ENCODE measurements around the gene LTBP2. TPM values are rescaled to one million over a fixed set of nuclear protein-coding genes. Genes with fewer than 3 reads are reported as not detected.

Gene LTBP2
- total and polyA plus RNA-seq, 2 of the 8 experiments (the other 6 are each of a cell fraction or from before 2014, with no cell fraction given) = 0.48 to 0.89 TPM

DNA sequence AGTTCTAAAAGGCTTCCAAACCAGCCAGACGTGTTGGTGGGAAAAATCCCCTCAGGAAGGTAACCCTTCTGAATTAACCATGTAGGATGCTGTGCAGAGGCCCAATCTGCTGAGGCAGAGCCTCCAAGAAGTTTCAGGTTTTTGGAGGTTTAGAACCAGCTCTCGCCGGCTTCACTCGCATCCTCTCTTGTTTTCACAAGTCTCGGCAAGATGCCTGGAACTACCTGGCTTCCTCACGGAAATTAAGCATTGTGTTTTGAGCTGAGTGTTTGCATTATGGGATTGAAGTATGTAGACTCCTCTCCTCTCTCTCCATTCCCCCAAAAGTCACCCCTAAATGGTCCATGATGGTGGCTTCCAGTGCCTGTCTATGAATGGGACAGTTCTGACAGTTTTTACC, 20.6 kb downstream of the LTBP2 start:
- no peak overlapping the region for H3K56ac ChIP-seq (replicated peaks; ENCODE audit: insufficient read length, low read depth, low read length)
- no peak overlapping the region for H3K4ac ChIP-seq (replicated peaks; ENCODE audit: insufficient read length, low read depth, low read length)
- no peak overlapping the region for H3K14ac ChIP-seq (ENCODE audit: insufficient read length)
- no peaks in the 10 kb centered on the region for H3K79me2 ChIP-seq (ENCODE audit: control insufficient read depth in 1 of 2, insufficient read depth in 2 of 2, low read length in 2 of 2)
- H3K23ac ChIP-seq (ENCODE audit: insufficient read length) = no peak overlapping the region
- H3K9me3 ChIP-seq (ENCODE audit: insufficient read depth in 2 of 2, low read depth in 1 of 2, low read length in 1 of 2) = no peaks in the 10 kb centered on the region
- CTCF ChIA-PET (ENCODE audit: partially characterized antibody) = interaction anchor here (1.2 to 20.0 kb wide), 6 partner anchors 10 to 89 kb away, joined by 3 to 176 read pairs (median 6); partner anchors contain the start of gene LTBP2
- H3K27me3 ChIP-seq (replicated peaks in 1 of 4; ENCODE audit: control insufficient read depth in 3 of 4, extremely low read depth in 1 of 4, insufficient read depth in 3 of 4, low read length in 3 of 4) = no peaks in the 10 kb centered on the region
- H2AK5ac ChIP-seq (ENCODE audit: low read depth, low read length) = no peak overlapping the region
- H3K23me2 ChIP-seq (ENCODE audit: low read depth, low read length) = no peaks in the 10 kb centered on the region
- no peak overlapping the region for H3K27ac ChIP-seq (ENCODE audit: low read depth, low read length)
- no peak overlapping the region for H3K18ac ChIP-seq (ENCODE audit: extremely low read depth, low read length)
- H2BK5ac ChIP-seq (ENCODE audit: low read depth, low read length) = no peak overlapping the region
- H3K4me2 ChIP-seq (ENCODE audit: insufficient read depth in 1 of 2, low read depth in 2 of 2, low read length in 2 of 2) = no peak overlapping the region
- no peak overlapping the region for H4K8ac ChIP-seq (ENCODE audit: extremely low read depth, insufficient read depth, low read length)
- whole genome bisulfite sequencing, 2 experiments (ENCODE audit: extremely low coverage in 1 of 2, insufficient coverage in 1 of 2, insufficient read length in 1 of 2, insufficient replicate concordance in 2 of 2, low coverage in 1 of 2, low lambda C conversion rate in 2 of 2, missing lambda C conversion rate in 1 of 2) = 95% methylated on average over 6 of the region's 6 CpGs; no CpG with 5 or more reads in 1 of the 2 experiments
- POLR2A ChIA-PET (ENCODE audit: partially characterized antibody) = no interaction called here
- no peak overlapping the region for H2BK20ac ChIP-seq (ENCODE audit: low read length)
- peaks cover 0 to 2% (median 0%) of the 10 kb centered on the region in 4 experiments; a peak in 1 of 7 replicates for H3K4me1 ChIP-seq (replicated peaks in 1 of 4; ENCODE audit: control insufficient read depth in 3 of 4, insufficient read depth in 4 of 4, low read length in 3 of 4)
- H2BK12ac ChIP-seq (ENCODE audit: low read depth, low read length) = no peak overlapping the region
- no peak overlapping the region for H4K5ac ChIP-seq (ENCODE audit: insufficient read length, low read depth, low read length)
- no peak overlapping the region for H3K9ac ChIP-seq (replicated peaks in 1 of 4; ENCODE audit: extremely low read depth in 1 of 4, low read depth in 3 of 4, low read length in 3 of 4)
- FAIRE-seq (no peak), DNase-seq (ENCODE audit: low read depth in 1 of 2, low spot score in 2 of 2) (no peak)
- H2AFZ ChIP-seq (ENCODE audit: low read length) = no peak overlapping the region
- no peaks in the 10 kb centered on the region for H3K36me3 ChIP-seq (ENCODE audit: control insufficient read depth in 2 of 4, insufficient read depth in 4 of 4, low read length in 3 of 4)
- no peak overlapping the region for H2BK120ac ChIP-seq (replicated peaks; ENCODE audit: low read depth, low read length)
- H3K79me1 ChIP-seq (ENCODE audit: low read depth, low read length) = no peaks in the 10 kb centered on the region
- no peak overlapping the region for H2BK15ac ChIP-seq (ENCODE audit: low read length)
- H4K91ac ChIP-seq (replicated peaks; ENCODE audit: insufficient read length, low read length) = no peak overlapping the region
- H3K4me3 ChIP-seq (ENCODE audit: extremely low read depth in 1 of 4, insufficient read depth in 2 of 4, low read depth in 3 of 4, low read length in 4 of 4) = no peak overlapping the region
- peaks cover 0 to 2% of the 10 kb centered on the region in 2 experiments for H4K20me1 ChIP-seq (replicated peaks in 1 of 2; ENCODE audit: control insufficient read depth in 1 of 2, insufficient read depth in 2 of 2, low read length in 2 of 2)
- TF ChIP-seq CHD2 (IDR thresholded peaks at IDR 0.05; ENCODE audit: low read length) (no peak), GABPA (IDR thresholded peaks at IDR 0.05; ENCODE audit: borderline replicate concordance, insufficient read depth, low read length) (no peak), HDAC2 (IDR thresholded peaks at IDR 0.05; ENCODE audit: borderline replicate concordance in 1 of 2, low read depth in 2 of 2, low read length in 2 of 2) (no peak), RXRA (IDR thresholded peaks at IDR 0.05; ENCODE audit: insufficient read depth, low read depth, low read length) (no peak), EGR1 (IDR thresholded peaks at IDR 0.05; ENCODE audit: borderline replicate concordance, low read depth, low read length) (no peak), CREB1 (IDR thresholded peaks at IDR 0.05) (no peak), EP300 (IDR thresholded peaks at IDR 0.05; ENCODE audit: borderline replicate concordance in 1 of 2, low read depth in 2 of 2, low read length in 2 of 2) (no peak), SRF (IDR thresholded peaks at IDR 0.05; ENCODE audit: low read depth, low read length) (no peak), EZH2 (IDR thresholded peaks at IDR 0.05; ENCODE audit: low read depth, low read length, severe bottlenecking) (no peak), RFX5 (IDR thresholded peaks at IDR 0.05; ENCODE audit: borderline replicate concordance, low read depth, low read length) (no peak), POLR2AphosphoS5 (IDR thresholded peaks at IDR 0.05; ENCODE audit: low read depth, low read length) (no peak), SP4 (IDR thresholded peaks at IDR 0.05; ENCODE audit: low read length) (no peak)
- TF ChIP-seq, protein P1, sequence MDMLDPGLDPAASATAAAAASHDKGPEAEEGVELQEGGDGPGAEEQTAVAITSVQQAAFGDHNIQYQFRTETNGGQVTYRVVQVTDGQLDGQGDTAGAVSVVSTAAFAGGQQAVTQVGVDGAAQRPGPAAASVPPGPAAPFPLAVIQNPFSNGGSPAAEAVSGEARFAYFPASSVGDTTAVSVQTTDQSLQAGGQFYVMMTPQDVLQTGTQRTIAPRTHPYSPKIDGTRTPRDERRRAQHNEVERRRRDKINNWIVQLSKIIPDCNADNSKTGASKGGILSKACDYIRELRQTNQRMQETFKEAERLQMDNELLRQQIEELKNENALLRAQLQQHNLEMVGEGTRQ (IDR thresholded peaks at IDR 0.05; ENCODE audit: low read length) = no peak

All from H1 (cell line).